GM12874 (cell line): ENCODE measurements around the gene UGT3A2.

Source experiments
- CTCF ChIP-seq: IDR thresholded peaks from 2 replicates; pipeline ENCODE4 v1.5.1; 2011; ENCODE audit warnings: low read depth, mild to moderate bottlenecking, control low read depth, low read length, moderate library complexity; ENCODE audit not compliant: insufficient read depth

The UGT3A2 gene

GRCh38 chr5:36031223-36031622 is 35.5 kb downstream of the UGT3A2 start:
- TF ChIP-seq CTCF: no peak

- TF ChIP-seq CTCF: no peak
Observed at GRCh38 chr5:36029914-36030313, 36.8 kb downstream of the UGT3A2 start.

- no peak for TF ChIP-seq CTCF
Observed at GRCh38 chr5:36028816-36029465, 37.7 kb downstream of the UGT3A2 start.

- no peak for TF ChIP-seq CTCF
Observed at GRCh38 chr5:36027711-36028110, 39.0 kb downstream of the UGT3A2 start.

GRCh38 chr5:36026706-36027465 is 39.8 kb downstream of the UGT3A2 start:
- TF ChIP-seq CTCF: no peak

GRCh38 chr5:36017622-36018021 is 49.1 kb downstream of the UGT3A2 start:
- TF ChIP-seq CTCF: no peak

- TF ChIP-seq CTCF: no peak
Observed at GRCh38 chr5:36017004-36017403, 49.7 kb downstream of the UGT3A2 start.
